ENCODE measurements around the gene ALKBH7. TPM values are rescaled to one million over a fixed set of nuclear protein-coding genes. Genes with fewer than 3 reads are reported as not detected.

Gene ALKBH7
- total RNA-seq, 1 donor from 2014 or later = 26.6 TPM

- DNase-seq (ENCODE audit: low read depth, low spot score) = no peak
Measured at GRCh38 chr19:6424195-6424938, 51.8 kb downstream of the ALKBH7 start, which contains the start of gene KHSRP. Gene KHSRP, minus strand, starts transcription at chr19:6424811. Its CDS starts 110 bp downstream, at chr19:6424701.

Other genes with a start within 250 kb of the ALKBH7 start
- gene ACSBG2, start 237.1 kb upstream of the ALKBH7 start, total RNA-seq = not detected in 2 replicates
- gene MLLT1, start 92.8 kb upstream of the ALKBH7 start, total RNA-seq = 6.0 and 7.6 TPM in 2 replicates
- not detected in 2 replicates for gene ACER1, start 39.2 kb upstream of the ALKBH7 start, total RNA-seq
- 66.8 and 68.6 TPM in 2 replicates for gene CLPP, start 11.3 kb upstream of the ALKBH7 start, total RNA-seq
- 0.73 and 1.3 TPM in 2 replicates for gene PSPN, start 3.1 kb downstream of the ALKBH7 start, total RNA-seq
- 56.8 and 65.9 TPM in 2 replicates for gene GTF2F1, start 20.4 kb downstream of the ALKBH7 start, total RNA-seq
- 152 and 168 TPM in 2 replicates for gene KHSRP, start 52.0 kb downstream of the ALKBH7 start, total RNA-seq
- gene SLC25A41, start 61.0 kb downstream of the ALKBH7 start, total RNA-seq = 0.07 TPM in 1 of 2 replicates, not detected in the other
- 24.1 and 32.5 TPM in 2 replicates for gene SLC25A23, start 87.0 kb downstream of the ALKBH7 start, total RNA-seq
- gene CRB3, start 91.5 kb downstream of the ALKBH7 start, total RNA-seq = 0.11 and 0.13 TPM in 2 replicates
- gene DENND1C, start 109.0 kb downstream of the ALKBH7 start, total RNA-seq = not detected in 2 replicates
- 0.26 TPM in 1 of 2 replicates, not detected in the other for gene TUBB4A, start 129.5 kb downstream of the ALKBH7 start, total RNA-seq
- 0.40 and 0.53 TPM in 2 replicates for gene TNFSF9, start 158.2 kb downstream of the ALKBH7 start, total RNA-seq
- gene CD70, start 218.4 kb downstream of the ALKBH7 start, total RNA-seq = not detected in 2 replicates